GM13976 (cell line): ENCODE data around the gene PIK3CD.

ENCODE experiments used
- DNase-seq: peaks from one replicate; pipeline ENCODE4 v3.0.0; 2012; ENCODE audit warnings: low spot score
- CTCF ChIP-seq: IDR thresholded peaks from 2 replicates; pipeline ENCODE4 v1.5.1; 2012; ENCODE audit warnings: borderline replicate concordance, mild to moderate bottlenecking; ENCODE audit not compliant: insufficient read depth; ENCODE audit errors: extremely low read depth, missing control alignments, control extremely low read depth
- in situ Hi-C: fragments of 300-500 bp; cut with MboI; formaldehyde crosslinking; loops from one replicate; pipeline ENCODE4 v1.12.0; 2022; ENCODE audit warnings: low sequenced_read_pairs, mixed read lengths, inconsistent platforms; ENCODE audit not compliant: unreplicated experiment

Gene PIK3CD

GRCh38 chr1:9604836-9605235 lies 46.7 kb upstream of the PIK3CD start:
- TF ChIP-seq CTCF: no peak
- DNase-seq: no peak
- in situ Hi-C loops: loop anchor here (25.0 kb wide), 1 partner anchor 257 kb away; no protein-coding TSS in a partner anchor

- DNase-seq: no peak
- no peak for TF ChIP-seq CTCF
- in situ Hi-C loops: loop anchor here (25.0 kb wide), 1 partner anchor 256 kb away; no protein-coding TSS in a partner anchor
These were observed 45.5 kb upstream of the PIK3CD start for GRCh38 chr1:9605946-9606455.

GRCh38 chr1:9606458-9606857 lies 45.1 kb upstream of the PIK3CD start:
- in situ Hi-C loops: loop anchor here (25.0 kb wide), 1 partner anchor 256 kb away; no protein-coding TSS in a partner anchor
- no peak for DNase-seq
- TF ChIP-seq CTCF: no peak

- TF ChIP-seq CTCF: no peak
- in situ Hi-C loops: loop anchor here (25.0 kb wide), 1 partner anchor 255 kb away; no protein-coding TSS in a partner anchor
- DNase-seq: no peak
These were observed 44.6 kb upstream of the PIK3CD start for GRCh38 chr1:9606948-9607347.

- no peak for TF ChIP-seq CTCF
- in situ Hi-C loops: loop anchor here (25.0 kb wide), 1 partner anchor 255 kb away; no protein-coding TSS in a partner anchor
- DNase-seq: no peak
These were observed 44.2 kb upstream of the PIK3CD start for GRCh38 chr1:9607352-9607751.

- in situ Hi-C loops: loop anchor here (25.0 kb wide), 1 partner anchor 252 kb away; no protein-coding TSS in a partner anchor
- DNase-seq: no peak
- no peak for TF ChIP-seq CTCF
These were observed 41.5 kb upstream of the PIK3CD start for GRCh38 chr1:9609998-9610397.
